ENCODE results near the gene WDR81. TPM values are rescaled to one million over a fixed set of nuclear protein-coding genes. Genes with fewer than 3 reads are reported as not detected.

WDR81 gene
- total RNA-seq: 10 to 100 TPM; 47.6 to 52.9 TPM

GRCh38 chr17:1724351-1724868 lies at the start of gene WDR81:
WDR81 (plus strand) TSS chr17:1724704; CDS start chr17:1724960, 256 bp downstream.

DNA sequence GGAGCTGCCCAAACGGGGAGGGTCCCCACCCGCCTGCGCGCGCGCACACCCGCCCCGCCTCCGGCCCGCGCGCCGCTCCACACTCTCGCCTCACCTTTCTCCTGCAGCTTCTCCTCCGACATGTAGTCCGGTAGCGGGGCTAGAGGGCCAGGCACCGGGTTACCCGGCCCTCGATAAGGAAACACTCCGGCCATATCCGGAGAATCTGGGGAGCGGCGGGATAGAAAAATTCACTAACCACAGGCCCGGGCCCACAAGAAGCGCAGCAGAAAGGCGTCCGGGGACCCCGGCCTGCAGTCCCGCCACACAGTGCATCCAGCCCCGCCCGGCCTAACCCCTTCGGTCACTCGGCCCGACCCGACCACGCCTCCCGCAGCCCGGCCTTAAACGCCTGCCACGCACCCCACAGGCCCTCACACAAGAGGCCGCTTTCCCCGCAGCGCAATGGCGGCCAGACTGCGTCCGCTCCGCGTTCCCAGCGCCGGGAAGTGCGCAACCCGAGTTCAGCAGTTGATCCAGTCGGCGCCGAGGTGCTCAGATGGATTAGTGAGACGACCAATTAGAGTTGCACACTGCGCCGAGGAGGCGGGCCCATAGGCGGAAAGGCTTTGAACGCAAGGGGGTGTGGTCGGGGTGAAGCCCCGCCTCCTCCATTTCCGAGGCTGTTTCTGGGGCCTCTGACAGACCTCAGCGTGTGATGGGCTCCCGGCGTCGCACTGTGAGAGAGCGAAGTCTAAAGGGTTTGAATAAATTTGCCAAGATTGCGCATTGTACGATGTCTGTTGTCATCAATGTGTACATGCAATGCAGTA lies 39.9 kb upstream of the WDR81 start, which contains the start of gene PRPF8:
TSS of gene PRPF8 (minus strand) at position 490 of the 812 bp plus-strand sequence. CDS start at position 194, 296 bp downstream.

GRCh38 chr17:1709971-1710806 lies 14.3 kb upstream of the WDR81 start, which contains the start of gene TLCD2:
TLCD2 (minus strand) TSS chr17:1710377; CDS start chr17:1710242, 135 bp downstream.

DNA sequence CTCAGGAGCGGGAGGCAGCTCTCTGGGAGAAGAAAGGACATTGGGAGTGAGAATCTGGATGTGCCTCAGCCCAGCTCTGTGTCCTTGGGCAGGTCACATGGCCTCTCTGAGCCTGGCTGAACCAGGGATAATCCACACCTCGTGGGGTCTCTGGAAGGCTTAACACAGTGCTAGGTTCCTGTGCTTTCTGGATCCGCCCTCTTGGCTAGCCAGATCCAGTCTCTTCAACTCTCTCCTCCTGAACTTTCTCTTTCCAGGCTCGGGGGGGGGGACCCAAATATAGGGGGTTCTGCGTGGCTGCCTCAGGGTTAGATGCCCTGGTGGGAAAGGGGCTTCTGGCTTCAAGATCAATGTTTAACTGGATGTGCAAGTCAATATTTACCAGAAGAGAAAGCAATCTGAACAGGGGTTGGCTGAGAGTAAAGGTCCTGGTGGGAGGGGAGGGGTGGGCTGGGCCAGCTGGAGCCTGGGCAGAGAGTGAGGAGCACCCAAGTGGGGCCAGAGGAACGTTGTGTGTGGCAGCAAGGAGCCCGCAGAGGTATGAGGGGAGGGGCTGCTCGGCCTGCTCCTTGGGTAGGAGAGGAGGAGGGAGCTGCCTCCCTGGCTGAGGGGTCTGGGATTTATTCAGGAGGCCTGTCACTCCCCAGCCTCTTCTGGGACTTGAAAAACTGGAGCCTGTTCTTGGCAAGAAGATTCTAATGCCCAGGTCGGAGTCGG lies 18.0 kb downstream of the WDR81 start, which contains the start of gene SERPINF2:
TSS of gene SERPINF2 (plus strand) at position 501 of the 717 bp plus-strand sequence. CDS start 2,125 bp downstream, outside the sequence.

Other genes with a start within 250 kb of the WDR81 start
- 10 to 100 TPM; 32.9 to 35.2 TPM for gene MYO1C, start 232.0 kb upstream of the WDR81 start, total RNA-seq
- gene INPP5K, start 208.1 kb upstream of the WDR81 start, total RNA-seq: 10 to 100 TPM; 49.0 to 52.5 TPM
- 10 to 100 TPM; 47.7 to 54.0 TPM for gene PITPNA, start 161.9 kb upstream of the WDR81 start, total RNA-seq
- under 1 TPM; 0.48 TPM for gene SLC43A2, start 95.9 kb upstream of the WDR81 start, total RNA-seq
- gene SCARF1, start 79.0 kb upstream of the WDR81 start, total RNA-seq: 1 to 10 TPM; 3.9 to 4.8 TPM
- gene RILP, start 74.8 kb upstream of the WDR81 start, total RNA-seq: 1 to 10 TPM; 6.3 to 6.8 TPM
- 100 to 1,000 TPM; 263 to 273 TPM for gene PRPF8, start 39.8 kb upstream of the WDR81 start, total RNA-seq
- under 1 TPM; 0.10 TPM for gene TLCD2, start 14.3 kb upstream of the WDR81 start, total RNA-seq
- under 1 TPM; 0.26 to 0.28 TPM for gene SERPINF2, start 18.2 kb downstream of the WDR81 start, total RNA-seq
- under 1 TPM; 0.60 to 0.78 TPM for gene SERPINF1, start 37.4 kb downstream of the WDR81 start, total RNA-seq
- gene SMYD4, start 105.2 kb downstream of the WDR81 start, total RNA-seq: 10 to 100 TPM; 32.1 to 32.8 TPM
- gene RPA1, start 105.3 kb downstream of the WDR81 start, total RNA-seq: 100 to 1,000 TPM; 266 to 275 TPM